Endothelial cell of umbilical vein (primary cell): ENCODE results near the gene NEB. TPM values are rescaled to one million over a fixed set of nuclear protein-coding genes. Genes with fewer than 3 reads are reported as not detected.

Experiments
- BruUV-seq: library from RNA; stranded (reverse); fragments of 400-500 nt; replicated peaks from 2 replicates; lab custom pipeline; 2021; lab: Mats Ljungman, UMichigan
- CTCF ChIA-PET: fragments of 300-600, 350-600 bp; sonication (Branson Sonifier 250); formaldehyde crosslinking; loops from one replicate; lab custom pipeline; 2021; ENCODE audit warnings: antibody characterized with exemption, inconsistent platforms; lab: Charles Lee
- POLR2A ChIA-PET: fragments of 300-600, 350-600 bp; sonication (Branson Sonifier 250); formaldehyde crosslinking; loops from one replicate; lab custom pipeline; 2021; ENCODE audit warnings: antibody characterized with exemption, inconsistent platforms; lab: Charles Lee
- DNase-seq: peaks from one replicate; pipeline ENCODE4 v3.0.0-alpha.2; 2011; ENCODE audit warnings: low read depth, low spot score
- FAIRE-seq: peaks from 2 replicates; lab custom pipeline; 2011; peaks lifted over from hg19 to GRCh38; lab: Jason Lieb, UNC
- H2AFZ ChIP-seq: 2 replicates; pipeline ENCODE4 v1.6.0; 2012; ENCODE audit warnings: low read depth, low read length, control low read depth, inconsistent platforms
- H3K27ac ChIP-seq: 2 replicates; pipeline ENCODE4 v1.5.1; 2011; ENCODE audit warnings: low read depth, mild to moderate bottlenecking, control low read depth, low read length, moderate library complexity; ENCODE audit not compliant: insufficient read depth
- H3K27me3 ChIP-seq, 2 experiments: 2 replicates each; pipeline versions ENCODE4 v1.6.0 to v1.6.1; 2011; ENCODE audit warnings: low read length in 2 of 2, mixed read lengths in 1 of 2; ENCODE audit not compliant: control insufficient read depth in 2 of 2, insufficient read depth in 2 of 2
- H3K36me3 ChIP-seq, 2 experiments: 2 replicates in 1 of 2; 3 replicates in 1 of 2; pipeline ENCODE4 v1.5.1; 2011; ENCODE audit warnings: low read length in 2 of 2, mild to moderate bottlenecking in 1 of 2, moderate library complexity in 1 of 2; ENCODE audit not compliant: control insufficient read depth in 2 of 2, insufficient read depth in 2 of 2; ENCODE audit errors: extremely low read depth in 1 of 2
- H3K4me1 ChIP-seq: 3 replicates; pipeline ENCODE4 v1.5.1; 2011; ENCODE audit warnings: mild to moderate bottlenecking, low read length; ENCODE audit not compliant: control insufficient read depth, insufficient read depth; ENCODE audit errors: extremely low read depth
- H3K4me2 ChIP-seq: 2 replicates; pipeline ENCODE4 v1.6.1; 2011; ENCODE audit warnings: low read length, control low read depth, mixed read lengths; ENCODE audit not compliant: insufficient read depth
- H3K4me3 ChIP-seq, 3 experiments: fragments of 200-600 bp in 1 of 3; sonication (generic), shearing (Covaris generic) in 1 of 3; replicated peaks in 1 of 3; 2 replicates each; pipeline ENCODE4 v1.5.1; 2011 to 2016; ENCODE audit warnings: control low read depth in 3 of 3, low read length in 3 of 3, mild to moderate bottlenecking in 2 of 3, inconsistent platforms in 1 of 3, low read depth in 1 of 3, moderate library complexity in 1 of 3; ENCODE audit not compliant: insufficient read depth in 1 of 3
- H3K79me2 ChIP-seq: 2 replicates; pipeline ENCODE4 v1.6.0; 2012; ENCODE audit warnings: low read length, inconsistent platforms; ENCODE audit not compliant: control insufficient read depth, insufficient read depth
- H3K9ac ChIP-seq: replicated peaks from 2 replicates; pipeline ENCODE3; 2011; ENCODE audit warnings: low read length, control low read depth; ENCODE audit not compliant: insufficient read depth; ENCODE audit errors: extremely low read depth
- H3K9me1 ChIP-seq: replicated peaks from 3 replicates; pipeline ENCODE4 v1.6.0; 2011; ENCODE audit warnings: mild to moderate bottlenecking, low read length; ENCODE audit not compliant: control insufficient read depth, insufficient read depth; ENCODE audit errors: extremely low read depth
- H3K9me3 ChIP-seq: replicated peaks from 2 replicates; pipeline ENCODE4 v1.5.1; 2012; ENCODE audit warnings: low read length, inconsistent platforms; ENCODE audit not compliant: control insufficient read depth, insufficient read depth
- H4K20me1 ChIP-seq: replicated peaks from 2 replicates; pipeline ENCODE3; 2011; ENCODE audit warnings: mild to moderate bottlenecking, low read length; ENCODE audit not compliant: control insufficient read depth, insufficient read depth; ENCODE audit errors: extremely low read depth
- EZH2 ChIP-seq: IDR thresholded peaks from 2 replicates; pipeline ENCODE4 v1.6.1; 2012; ENCODE audit warnings: borderline replicate concordance, low read depth, mild to moderate bottlenecking, moderate library complexity, low read length, inconsistent platforms; ENCODE audit not compliant: severe bottlenecking
- FOS ChIP-seq: IDR thresholded peaks from 2 replicates; pipeline ENCODE4 v1.6.1; 2011; ENCODE audit warnings: mild to moderate bottlenecking, low read length, moderate library complexity, borderline replicate concordance; ENCODE audit not compliant: insufficient read depth
- JUN ChIP-seq: IDR thresholded peaks from 2 replicates; pipeline ENCODE4 v1.6.1; 2011; ENCODE audit warnings: borderline replicate concordance, low read depth; ENCODE audit not compliant: insufficient read length, insufficient read depth
- POLR2A ChIP-seq: IDR thresholded peaks from 2 replicates; pipeline ENCODE4 v1.6.1; 2012; ENCODE audit warnings: low read depth, mild to moderate bottlenecking, control low read depth, low read length
- POLR2AphosphoS5 ChIP-seq: IDR thresholded peaks from 2 replicates; pipeline ENCODE4 v1.6.1; 2012; ENCODE audit warnings: low read depth, mild to moderate bottlenecking, control low read depth, low read length, moderate library complexity; ENCODE audit not compliant: insufficient read depth
- dilution Hi-C: fragments of 300-500 bp; cut with MboI; formaldehyde crosslinking; loops from one replicate; pipeline ENCODE4 v1.15.0; 2019; ENCODE audit warnings: low sequenced_read_pairs; ENCODE audit not compliant: extremely low pct_ligation_motif_present
- intact Hi-C: fragments of 100-400 bp; cut with micrococcal nuclease; formaldehyde crosslinking; loops from one replicate; pipeline ENCODE4 v1.10.0; 2022
- polyA plus RNA-seq, 4 experiments: library from polyadenylated mRNA; depleted of rRNA in 3 of 4; stranded (reverse) in 3 of 4; unstranded in 1 of 4; fragments of >200 nt; gene quantifications; 2 replicates each; pipeline versions ENCODE4 v1.2.1 to v1.2.3, GENCODE V29; 2011 to 2012; ENCODE audit warnings: missing spikeins in 1 of 4
- total RNA-seq: library from RNA; stranded (reverse); gene quantifications from 2 replicates; pipeline ENCODE4 v1.2.3, GENCODE V29; 2021
- TF ChIP-seq, protein P1 (sequence below): IDR thresholded peaks from 2 replicates; pipeline ENCODE4 v1.6.1; 2011; ENCODE audit not compliant: insufficient read depth, insufficient read length
- TF ChIP-seq, protein P2 (sequence below), 2 donors: IDR thresholded peaks; 1 replicate in 1 of 2; 2 replicates in 1 of 2; pipeline ENCODE4 v1.5.1; 2011; ENCODE audit warnings: low read length in 2 of 2, mild to moderate bottlenecking in 2 of 2, moderate library complexity in 2 of 2, control low read depth in 1 of 2, inconsistent platforms in 1 of 2, low read depth in 1 of 2; ENCODE audit not compliant: insufficient read depth in 1 of 2; ENCODE audit errors: extremely low read depth in 1 of 2

Gene NEB
- total and polyA plus RNA-seq, 2 donors (not counting 3 experiments of a cell fraction or from before 2014, with no cell fraction given): 0.84 to 1.8 TPM

DNA sequence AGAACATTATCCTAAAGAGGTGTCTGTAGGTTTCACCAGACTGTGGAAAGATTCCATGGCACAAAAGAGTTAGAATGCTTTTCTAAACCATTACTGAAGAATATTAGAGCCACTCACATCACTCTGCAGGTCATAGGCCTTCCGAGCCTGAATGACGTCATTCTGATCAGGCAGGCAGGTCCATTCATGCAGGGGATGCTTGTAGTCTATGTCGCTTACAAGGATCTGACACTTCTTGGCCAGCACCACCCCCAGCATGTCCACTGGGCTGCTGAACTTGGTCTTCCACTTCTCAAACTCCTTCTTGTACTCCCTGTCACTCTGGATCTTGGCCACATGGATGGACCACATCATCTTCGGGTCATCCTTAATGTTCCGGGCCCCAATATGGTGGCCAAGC, 120.1 kb downstream of the NEB start:
- Histone ChIP-seq H3K36me3 (no peaks in the 10 kb centered on the region), H3K9ac (no peak overlapping the region), H2AFZ (no peak overlapping the region), H3K9me1 (no peaks in the 10 kb centered on the region), H3K27ac (peak overlapping the region; percentile 64), H4K20me1 (no peaks in the 10 kb centered on the region), H3K27me3 (no peaks in the 10 kb centered on the region), H3K4me3 (no peak overlapping the region), H3K79me2 (no peaks in the 10 kb centered on the region), H3K4me1 (peaks cover 39% of the 10 kb centered on the region), H3K4me2 (no peak overlapping the region), H3K9me3 (no peaks in the 10 kb centered on the region)
- TF ChIP-seq EZH2 (no peak), JUN (no peak), FOS (no peak), POLR2A (no peak), POLR2AphosphoS5 (no peak)
- TF ChIP-seq, protein P1, sequence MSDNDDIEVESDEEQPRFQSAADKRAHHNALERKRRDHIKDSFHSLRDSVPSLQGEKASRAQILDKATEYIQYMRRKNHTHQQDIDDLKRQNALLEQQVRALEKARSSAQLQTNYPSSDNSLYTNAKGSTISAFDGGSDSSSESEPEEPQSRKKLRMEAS: no peak
- TF ChIP-seq, protein P2, sequence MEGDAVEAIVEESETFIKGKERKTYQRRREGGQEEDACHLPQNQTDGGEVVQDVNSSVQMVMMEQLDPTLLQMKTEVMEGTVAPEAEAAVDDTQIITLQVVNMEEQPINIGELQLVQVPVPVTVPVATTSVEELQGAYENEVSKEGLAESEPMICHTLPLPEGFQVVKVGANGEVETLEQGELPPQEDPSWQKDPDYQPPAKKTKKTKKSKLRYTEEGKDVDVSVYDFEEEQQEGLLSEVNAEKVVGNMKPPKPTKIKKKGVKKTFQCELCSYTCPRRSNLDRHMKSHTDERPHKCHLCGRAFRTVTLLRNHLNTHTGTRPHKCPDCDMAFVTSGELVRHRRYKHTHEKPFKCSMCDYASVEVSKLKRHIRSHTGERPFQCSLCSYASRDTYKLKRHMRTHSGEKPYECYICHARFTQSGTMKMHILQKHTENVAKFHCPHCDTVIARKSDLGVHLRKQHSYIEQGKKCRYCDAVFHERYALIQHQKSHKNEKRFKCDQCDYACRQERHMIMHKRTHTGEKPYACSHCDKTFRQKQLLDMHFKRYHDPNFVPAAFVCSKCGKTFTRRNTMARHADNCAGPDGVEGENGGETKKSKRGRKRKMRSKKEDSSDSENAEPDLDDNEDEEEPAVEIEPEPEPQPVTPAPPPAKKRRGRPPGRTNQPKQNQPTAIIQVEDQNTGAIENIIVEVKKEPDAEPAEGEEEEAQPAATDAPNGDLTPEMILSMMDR (IDR thresholded peaks at IDR 0.05; ENCODE audit: extremely low read depth in 1 of 2, insufficient read depth in 1 of 2, low read depth in 1 of 2, low read length in 2 of 2): no peak
- dilution Hi-C loops (no loop called here), intact Hi-C loops (no loop called here)
- CTCF ChIA-PET: interaction anchor here (1.0 to 1.4 kb wide), 4 partner anchors 19 to 412 kb away, joined by 4 to 7 read pairs (median 4); no protein-coding TSS in a partner anchor
- no TSS peak for BruUV-seq
- FAIRE-seq: no peak
- POLR2A ChIA-PET: no interaction called here
- DNase-seq: no peak
